ENCODE measurements around the gene TRIP6. TPM values are rescaled to one million over a fixed set of nuclear protein-coding genes. Genes with fewer than 3 reads are reported as not detected.

Gene TRIP6
- total RNA-seq, 4 donors from 2014 or later = 81.4 to 109 (median 93.7) TPM

DNA sequence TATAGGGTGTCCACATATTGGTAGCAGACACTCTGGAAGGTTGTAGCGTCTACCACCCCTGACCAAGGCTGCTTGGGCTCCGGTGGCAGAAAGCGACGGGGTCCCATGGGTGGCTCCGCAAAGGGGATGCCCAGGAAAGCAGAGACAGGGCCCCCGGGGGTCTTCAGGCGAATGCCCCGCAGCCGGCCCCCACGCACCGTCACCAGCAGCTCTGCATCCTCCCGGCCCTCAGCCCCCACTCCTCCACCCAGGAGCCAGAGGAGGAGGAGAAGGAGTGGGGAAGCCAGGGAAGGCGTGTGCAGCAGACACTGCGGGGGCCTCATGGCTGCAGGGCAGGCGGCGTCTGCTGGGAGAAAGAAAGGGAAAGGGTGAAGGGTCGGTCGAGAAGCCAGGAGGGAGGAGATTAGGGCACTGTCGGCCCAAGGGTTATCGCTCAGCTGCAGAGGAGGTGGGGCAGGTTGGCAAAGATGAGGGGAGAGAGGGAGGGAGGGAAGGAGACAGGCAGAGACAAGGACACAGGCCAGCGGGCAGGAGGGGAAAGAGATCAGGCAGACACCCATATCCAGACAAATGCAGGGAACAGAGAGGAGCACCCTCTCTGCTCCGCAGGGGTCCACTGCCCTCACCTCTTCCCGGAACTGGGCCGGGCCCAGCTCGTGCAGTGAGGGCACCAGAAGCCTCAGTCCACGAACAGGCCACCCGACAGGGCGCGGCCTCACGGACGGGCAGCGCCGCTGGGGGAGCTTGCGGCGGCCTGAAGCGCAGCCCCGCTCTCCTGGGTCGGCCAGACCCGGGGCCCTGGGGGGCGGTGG, 26.9 kb downstream of the TRIP6 start:
- H3K27me3 ChIP-seq = peaks cover 9 to 67% (median 17%) of the 10 kb centered on the region in 4 donors
- TF ChIP-seq, protein P1, sequence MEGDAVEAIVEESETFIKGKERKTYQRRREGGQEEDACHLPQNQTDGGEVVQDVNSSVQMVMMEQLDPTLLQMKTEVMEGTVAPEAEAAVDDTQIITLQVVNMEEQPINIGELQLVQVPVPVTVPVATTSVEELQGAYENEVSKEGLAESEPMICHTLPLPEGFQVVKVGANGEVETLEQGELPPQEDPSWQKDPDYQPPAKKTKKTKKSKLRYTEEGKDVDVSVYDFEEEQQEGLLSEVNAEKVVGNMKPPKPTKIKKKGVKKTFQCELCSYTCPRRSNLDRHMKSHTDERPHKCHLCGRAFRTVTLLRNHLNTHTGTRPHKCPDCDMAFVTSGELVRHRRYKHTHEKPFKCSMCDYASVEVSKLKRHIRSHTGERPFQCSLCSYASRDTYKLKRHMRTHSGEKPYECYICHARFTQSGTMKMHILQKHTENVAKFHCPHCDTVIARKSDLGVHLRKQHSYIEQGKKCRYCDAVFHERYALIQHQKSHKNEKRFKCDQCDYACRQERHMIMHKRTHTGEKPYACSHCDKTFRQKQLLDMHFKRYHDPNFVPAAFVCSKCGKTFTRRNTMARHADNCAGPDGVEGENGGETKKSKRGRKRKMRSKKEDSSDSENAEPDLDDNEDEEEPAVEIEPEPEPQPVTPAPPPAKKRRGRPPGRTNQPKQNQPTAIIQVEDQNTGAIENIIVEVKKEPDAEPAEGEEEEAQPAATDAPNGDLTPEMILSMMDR (IDR thresholded peaks at IDR 0.05) = no peak
- no peak for TF ChIP-seq POLR2A (IDR thresholded peaks at IDR 0.05)
- intact Hi-C loops (cut with DNase I) = no loop called here
- H3K27ac ChIP-seq = peak overlapping the region in 1 of 4 donors; percentile 36
- no peaks in the 10 kb centered on the region for H3K36me3 ChIP-seq
- no peak for DNase-seq
- WGBS, 2 donors = 7 to 24% methylated on average over 7 to 28 of the region's 40 CpGs
- peaks cover 32 to 62% (median 42%) of the 10 kb centered on the region in 3 donors for H3K4me1 ChIP-seq
- peak overlapping the region in 3 of 4 donors; percentile 50 to 68 (median 51) for H3K4me3 ChIP-seq
- H3K9me3 ChIP-seq = no peaks in the 10 kb centered on the region

DNA sequence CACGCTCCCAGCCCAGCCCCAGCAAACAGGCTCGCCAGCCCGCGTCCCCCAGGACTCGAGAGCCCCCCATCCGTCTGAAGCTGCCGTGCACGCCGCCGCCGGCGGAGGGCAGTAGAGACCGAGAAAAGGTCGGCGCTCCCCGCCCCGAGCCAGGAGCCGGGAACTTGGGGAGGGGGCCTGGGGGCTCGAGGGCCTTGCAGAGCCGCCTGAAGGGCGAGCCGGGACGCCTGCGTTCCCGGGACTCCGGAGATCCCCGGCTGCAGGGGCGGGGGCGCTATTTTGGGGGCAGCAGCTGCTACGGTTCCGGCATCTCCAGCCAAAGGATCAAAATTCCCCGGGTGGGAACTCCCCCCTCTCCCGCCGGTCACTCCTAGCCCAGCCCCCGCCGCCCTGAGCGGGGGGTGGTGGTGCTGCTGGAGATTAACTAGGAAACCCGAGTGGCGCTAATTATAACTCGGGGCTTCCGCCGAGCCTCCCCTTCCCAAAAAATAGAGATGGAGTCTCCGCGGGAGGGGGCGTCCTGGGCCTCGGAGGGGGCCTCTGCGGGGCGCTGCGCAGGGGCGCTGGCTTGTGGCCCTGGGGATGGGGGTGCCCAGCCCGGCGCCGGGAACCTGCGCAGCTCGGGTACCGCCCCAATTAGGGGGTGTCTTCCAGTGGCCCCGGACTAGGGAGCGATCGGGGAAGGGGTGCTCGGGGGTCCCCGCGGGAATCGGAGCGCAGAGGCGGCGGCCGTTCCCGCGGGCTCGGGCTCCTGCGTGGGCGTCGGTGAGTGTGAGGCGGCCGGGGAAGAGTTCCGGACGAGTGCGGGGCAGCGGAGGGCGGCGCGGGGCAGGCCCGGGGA, 27.9 kb downstream of the TRIP6 start:
- H3K27me3 ChIP-seq = peaks cover 9 to 77% (median 17%) of the 10 kb centered on the region in 4 donors
- H3K4me3 ChIP-seq = peak overlapping the region; percentile 28 to 68 (median 50)
- H3K36me3 ChIP-seq = no peaks in the 10 kb centered on the region
- 0 to 5% methylated on average over 4 to 6 of the region's 83 CpGs for WGBS, 2 donors
- H3K4me1 ChIP-seq = peaks cover 30 to 54% (median 40%) of the 10 kb centered on the region in 3 donors
- no peak for DNase-seq
- no peaks in the 10 kb centered on the region for H3K9me3 ChIP-seq
- intact Hi-C loops (cut with DNase I) = loop anchor here (5.0 kb wide), 1 partner anchor 162 kb away; no protein-coding TSS in a partner anchor
- peak overlapping the region in 3 of 4 donors; percentile 16 to 36 (median 19) for H3K27ac ChIP-seq
- no peak for TF ChIP-seq POLR2A (IDR thresholded peaks at IDR 0.05)
- TF ChIP-seq, protein P1 (IDR thresholded peaks at IDR 0.05) = peak; percentile 65 to 84 (median 76)

DNA sequence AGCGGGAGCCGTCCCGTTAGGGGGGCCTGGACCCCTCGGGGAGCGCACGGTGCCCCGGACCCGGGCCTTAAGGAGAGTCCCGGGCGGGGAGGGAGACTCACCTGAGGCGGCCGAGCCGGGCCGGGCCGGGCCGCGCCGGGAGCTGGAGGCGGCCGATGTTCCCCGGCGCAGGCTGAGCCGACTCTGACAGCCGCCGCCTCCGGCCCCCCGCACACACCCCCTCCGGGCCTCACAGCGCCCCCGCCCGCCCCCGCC, 28.4 kb downstream of the TRIP6 start, which contains the start of gene ACHE:
Gene ACHE (minus strand): TSS at position 188 of the 255 bp plus-strand sequence. CDS start 1,656 bp downstream, outside the sequence.
- peak within 1 kb of the TSS in 3 of 4 donors; percentile 16 to 36 (median 19) for H3K27ac ChIP-seq
- peak within 1 kb of the TSS; percentile 28 to 68 (median 50) for H3K4me3 ChIP-seq
- TF ChIP-seq POLR2A (IDR thresholded peaks at IDR 0.05) = no peak
- TF ChIP-seq, protein P1 (IDR thresholded peaks at IDR 0.05) = no peak
- intact Hi-C loops (cut with DNase I) = loop anchor here (5.0 kb wide), 1 partner anchor 162 kb away; no protein-coding TSS in a partner anchor
- H3K27me3 ChIP-seq = peaks cover 9 to 83% (median 17%) of the 10 kb centered on the region in 4 donors
- H3K9me3 ChIP-seq = no peaks in the 10 kb centered on the region
- peaks cover 28 to 49% (median 37%) of the 10 kb centered on the region in 3 donors for H3K4me1 ChIP-seq
- no peaks in the 10 kb centered on the region for H3K36me3 ChIP-seq
- DNase-seq = no peak
- no CpG with 5 or more reads among the region's 32 CpGs for WGBS, 2 donors

DNA sequence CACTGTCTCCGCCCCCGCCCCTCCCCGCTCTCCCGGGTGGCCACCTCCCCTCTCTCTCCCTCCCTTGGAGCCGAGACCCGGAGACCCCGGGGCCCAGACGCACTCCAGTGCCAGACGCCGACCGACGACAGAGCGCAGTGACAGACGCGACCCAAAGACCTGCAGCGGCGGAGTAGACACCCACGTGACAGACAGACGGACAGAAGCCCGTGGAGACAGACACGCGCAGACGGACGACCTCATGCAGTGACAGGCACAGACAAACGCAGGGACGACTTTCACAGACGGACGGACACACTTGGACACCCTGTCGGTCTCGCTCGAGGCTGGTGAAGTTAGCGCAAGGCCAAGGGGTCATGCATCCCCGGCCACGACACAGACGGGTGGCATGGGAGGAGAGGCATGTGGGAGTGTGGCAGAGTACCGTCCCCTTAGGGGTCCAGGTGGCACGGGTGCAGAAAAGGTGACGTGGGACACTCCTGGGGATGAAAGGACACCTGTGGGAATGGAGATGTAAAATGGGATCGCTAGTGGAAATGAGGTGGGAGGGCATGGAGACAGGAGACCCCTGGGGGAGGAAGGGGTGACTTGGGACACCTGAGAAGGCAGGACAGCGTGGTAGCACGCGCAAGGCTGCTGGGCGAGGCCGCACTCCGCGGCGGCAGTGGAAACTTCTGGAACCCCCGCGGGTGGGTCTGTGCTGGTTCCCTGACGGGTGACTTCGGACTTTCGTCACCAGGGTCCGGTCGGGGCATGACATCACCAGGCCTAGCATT, 29.0 kb downstream of the TRIP6 start:
- intact Hi-C loops (cut with DNase I) = loop anchor here (5.0 kb wide), 1 partner anchor 161 kb away; no protein-coding TSS in a partner anchor
- DNase-seq = no peak
- no peaks in the 10 kb centered on the region for H3K36me3 ChIP-seq
- 6 to 8% methylated on average over 21 to 22 of the region's 54 CpGs for WGBS, 2 donors
- H3K27ac ChIP-seq = no peak overlapping the region
- H3K27me3 ChIP-seq = peaks cover 9 to 88% (median 17%) of the 10 kb centered on the region in 4 donors
- no peaks in the 10 kb centered on the region for H3K9me3 ChIP-seq
- H3K4me1 ChIP-seq = peaks cover 23 to 44% (median 32%) of the 10 kb centered on the region in 3 donors
- TF ChIP-seq POLR2A (IDR thresholded peaks at IDR 0.05) = no peak
- TF ChIP-seq, protein P1 (IDR thresholded peaks at IDR 0.05) = no peak
- H3K4me3 ChIP-seq = peak overlapping the region; percentile 28 to 68 (median 50)
